Activated naive CD4-positive, alpha-beta T cell (primary cell): ENCODE results near the gene SSTR5.
"Not testable (repeated sequence)": the region's sequence is repeated elsewhere in the genome, so short reads cannot be mapped to it uniquely, and the experiment has no call there.

ENCODE experiments used
- DNase-seq, 4 experiments: peaks; one replicate each; lab custom pipeline; 2025; lab: John Stamatoyannopoulos, UW

The SSTR5 gene

GRCh38 chr16:1090620-1091587, 18.4 kb downstream of the SSTR5 start:
- no peak for DNase-seq

GRCh38 chr16:1091992-1092552, 19.5 kb downstream of the SSTR5 start:
- no peak for DNase-seq

DNA sequence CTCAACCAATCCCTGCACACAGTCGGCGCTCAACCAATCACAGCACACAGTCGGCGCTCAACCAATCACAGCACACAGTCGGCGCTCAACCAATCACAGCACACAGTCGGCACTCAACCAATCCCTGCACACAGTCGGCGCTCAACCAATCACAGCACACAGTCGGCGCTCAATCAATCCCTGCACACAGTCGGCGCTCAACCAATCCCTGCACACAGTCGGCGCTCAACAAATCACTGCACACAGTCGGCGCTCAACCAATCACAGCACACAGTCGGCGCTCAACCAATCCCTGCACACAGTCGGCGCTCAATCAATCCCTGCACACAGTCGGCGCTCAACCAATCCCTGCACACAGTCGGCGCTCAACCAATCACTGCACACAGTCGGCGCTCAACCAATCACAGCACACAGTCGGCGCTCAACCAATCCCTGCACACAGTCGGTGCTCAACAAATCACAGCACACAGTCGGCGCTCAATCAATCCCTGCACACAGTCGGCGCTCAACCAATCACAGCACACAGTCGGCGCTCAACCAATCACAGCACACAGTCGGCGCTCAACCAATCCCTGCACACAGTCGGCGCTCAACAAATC, 20.2 kb downstream of the SSTR5 start:
- DNase-seq, result not testable (repeated sequence)

DNA sequence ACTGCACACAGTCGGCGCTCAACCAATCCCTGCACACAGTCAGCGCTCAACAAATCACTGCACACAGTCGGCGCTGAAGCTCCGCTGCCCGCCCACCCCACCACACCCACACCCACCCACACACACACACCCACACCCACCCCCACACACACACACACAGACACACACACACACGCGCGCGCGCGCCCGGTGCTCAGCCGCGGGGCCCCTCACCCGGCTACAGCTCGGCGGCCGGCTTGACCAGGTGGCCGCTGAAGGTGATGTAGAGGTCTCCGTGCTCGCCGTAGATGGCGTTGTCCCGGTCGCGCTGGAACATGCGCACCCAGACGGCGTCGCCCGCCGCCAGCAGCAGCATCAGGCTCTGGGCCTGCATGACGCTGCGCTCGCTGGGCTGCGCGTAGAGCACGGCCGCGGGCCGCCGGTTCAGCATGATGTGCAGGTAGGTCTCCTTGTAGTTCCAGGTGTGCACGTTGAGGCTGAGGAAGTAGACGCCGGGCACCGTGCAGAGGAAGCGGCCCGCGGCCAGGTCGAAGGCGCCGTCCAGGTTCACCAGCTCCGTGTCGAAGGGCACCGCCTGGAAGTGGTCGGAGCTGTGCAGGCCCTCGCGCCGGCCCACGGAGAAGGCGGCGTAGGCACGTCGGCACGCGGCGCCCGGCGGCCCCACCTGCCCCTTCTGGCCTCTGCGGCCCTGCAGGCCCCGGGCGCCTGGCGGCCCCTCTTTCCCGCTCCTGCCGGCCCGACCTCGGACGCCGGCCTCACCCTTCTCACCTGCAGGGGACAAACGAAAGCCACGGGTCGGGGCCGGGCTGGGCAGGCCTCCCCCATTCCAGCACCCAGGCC, 21.0 kb downstream of the SSTR5 start:
- no peak for DNase-seq

- no peak for DNase-seq
These were observed 21.6 kb downstream of the SSTR5 start for GRCh38 chr16:1094124-1094479.

DNA sequence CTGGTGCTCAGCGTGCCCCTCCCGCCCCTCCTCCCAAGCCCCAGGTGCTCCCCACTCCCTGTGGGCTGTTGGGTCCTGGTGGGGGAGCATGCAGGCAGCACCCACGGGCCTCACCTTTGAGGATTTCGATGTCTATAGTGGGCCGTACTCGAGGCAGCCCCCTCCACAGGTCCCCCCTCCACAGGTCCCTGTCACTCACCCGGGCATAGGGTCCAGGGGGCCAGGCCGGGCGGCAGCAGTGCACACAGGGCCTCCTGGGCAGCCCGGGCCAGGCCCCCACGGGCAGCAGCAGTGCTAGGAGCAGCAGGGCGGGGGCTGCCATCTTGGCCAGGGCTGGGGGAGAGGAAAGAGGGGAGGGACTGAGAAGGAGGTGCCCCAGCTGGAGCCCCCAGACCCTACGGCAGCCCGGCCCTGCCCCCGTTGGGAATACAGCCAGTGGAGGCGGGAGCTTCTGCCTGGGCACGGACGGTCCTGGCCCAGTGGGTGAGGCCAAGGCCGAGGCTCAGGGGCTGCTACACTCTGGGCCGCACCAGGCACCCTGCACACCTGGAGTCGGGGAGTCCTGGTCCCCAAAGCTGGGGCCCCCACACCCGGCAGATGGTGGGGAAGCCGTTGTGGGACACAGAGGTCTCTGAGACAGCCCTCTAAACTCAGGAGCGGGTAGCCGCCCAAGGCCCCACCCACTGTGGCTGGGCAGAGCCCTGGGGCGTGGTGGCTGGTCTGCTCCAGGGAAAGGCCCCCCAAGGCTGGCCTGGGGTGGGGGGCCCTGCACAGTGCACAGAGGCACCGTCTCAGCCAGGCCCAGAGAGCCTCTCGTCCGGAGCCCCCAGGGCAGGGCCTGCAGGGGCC, 22.3 kb downstream of the SSTR5 start:
- no peak for DNase-seq

- no peak for DNase-seq
These were observed 23.1 kb downstream of the SSTR5 start for GRCh38 chr16:1095450-1096168.

- DNase-seq, result no peak
These were observed 23.9 kb downstream of the SSTR5 start, which contains the start of gene C1QTNF8 for GRCh38 chr16:1096169-1097082. TSS of gene C1QTNF8 (minus strand) at chr16:1096244. CDS start at chr16:1094922, 1,322 bp downstream.

DNA sequence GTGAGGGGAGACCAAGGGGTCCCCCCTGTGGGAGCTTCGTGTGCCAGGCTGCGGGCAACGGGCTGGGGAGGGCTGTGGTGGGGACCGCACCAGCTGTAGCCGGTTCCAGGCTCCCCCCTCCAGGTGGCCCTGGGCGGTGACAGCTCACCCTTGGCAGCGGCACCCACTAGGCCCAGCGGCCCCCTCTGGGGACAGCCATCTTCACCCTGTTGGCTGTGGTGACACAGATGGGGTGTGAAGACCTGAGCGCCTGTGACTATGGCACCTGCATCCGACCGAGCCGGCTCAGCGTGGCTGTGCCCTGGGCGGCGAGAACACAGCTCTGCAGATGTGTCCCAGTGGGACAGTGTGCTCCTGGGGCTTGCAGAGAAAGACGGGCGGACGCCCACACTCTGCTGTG, 24.6 kb downstream of the SSTR5 start:
- DNase-seq, result no peak

- DNase-seq, result no peak
These were observed 25.3 kb downstream of the SSTR5 start for GRCh38 chr16:1097800-1098199.

GRCh38 chr16:1098266-1098991, 25.9 kb downstream of the SSTR5 start:
- DNase-seq, result no peak

DNA sequence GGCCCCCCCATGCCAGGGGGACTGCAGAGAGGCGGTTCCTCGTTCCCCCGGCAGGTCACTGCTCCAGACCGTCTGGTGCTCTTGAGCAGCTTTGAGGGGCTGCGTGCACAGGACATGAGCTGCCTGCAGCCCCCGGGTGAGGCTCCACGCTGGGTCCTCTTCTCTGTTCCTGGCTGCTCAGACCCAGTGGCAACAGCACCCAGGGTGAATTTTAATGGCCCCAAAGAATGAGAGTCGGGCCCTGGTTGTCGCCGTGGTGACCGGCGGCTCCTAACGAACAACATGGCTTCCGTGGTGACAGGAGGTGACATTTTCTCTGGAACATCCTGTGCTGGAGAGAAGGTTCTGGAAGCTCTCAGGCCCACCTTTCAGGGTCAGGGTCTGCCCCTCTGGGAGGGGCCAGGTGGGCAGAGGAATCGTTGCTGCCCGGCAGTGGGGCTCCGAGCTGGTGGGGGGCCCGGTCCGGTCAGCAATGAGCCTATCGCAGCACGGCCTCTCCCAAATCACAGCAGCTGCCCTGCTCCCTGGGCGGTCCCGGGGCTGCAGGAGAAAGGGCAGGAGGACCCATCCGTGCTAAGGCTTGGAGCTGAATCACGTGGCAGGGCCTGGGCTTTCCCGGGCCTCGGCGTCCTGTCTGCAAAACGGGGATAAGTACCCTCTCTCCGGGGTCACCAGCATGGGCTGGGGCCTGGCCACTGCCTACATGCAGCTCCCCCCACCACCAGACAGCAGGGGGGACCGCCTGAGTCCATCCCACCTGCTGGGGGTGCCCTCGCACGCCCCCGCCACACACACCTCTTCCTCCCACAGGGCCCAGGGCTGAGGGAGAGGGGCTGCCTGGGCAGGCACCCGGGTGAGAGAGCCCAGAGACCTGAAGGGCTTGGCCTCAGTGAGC, 26.9 kb downstream of the SSTR5 start:
- DNase-seq, result no peak

DNA sequence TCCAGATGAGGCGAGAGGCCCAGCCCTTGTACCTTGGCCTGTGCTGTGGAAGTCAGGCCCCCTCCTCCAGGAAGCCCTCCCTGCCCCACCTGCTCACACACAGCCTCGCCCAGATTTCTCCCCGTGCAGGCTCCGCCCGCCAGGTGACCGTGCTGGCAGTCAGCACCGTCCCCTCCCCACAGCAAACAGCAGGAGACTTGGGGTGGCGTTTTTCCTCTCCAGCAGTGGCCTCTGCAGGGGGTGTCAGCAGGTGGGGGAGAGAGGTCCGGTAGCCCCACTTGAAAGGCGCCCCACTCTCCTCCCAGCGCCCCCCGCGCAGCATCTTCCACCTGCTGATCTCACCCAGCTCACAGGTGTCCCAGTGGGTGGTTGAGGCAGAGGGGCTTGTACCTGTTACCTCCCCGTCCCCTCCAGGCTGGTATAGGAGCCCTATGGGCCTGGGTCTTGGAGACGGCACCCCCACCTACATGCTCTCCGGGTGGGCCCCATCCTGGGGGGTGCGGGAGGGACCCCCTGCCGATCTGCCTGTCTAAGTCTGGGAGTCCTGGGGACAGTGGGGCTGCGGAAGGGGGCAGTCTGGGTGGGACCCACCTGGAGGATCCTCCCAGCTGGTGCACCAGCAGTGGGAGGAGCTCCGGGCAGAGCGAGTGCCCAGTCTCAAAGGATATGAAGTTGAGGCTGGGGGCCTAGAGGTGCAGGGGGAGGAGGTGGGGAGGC, 27.7 kb downstream of the SSTR5 start:
- no peak for DNase-seq

DNA sequence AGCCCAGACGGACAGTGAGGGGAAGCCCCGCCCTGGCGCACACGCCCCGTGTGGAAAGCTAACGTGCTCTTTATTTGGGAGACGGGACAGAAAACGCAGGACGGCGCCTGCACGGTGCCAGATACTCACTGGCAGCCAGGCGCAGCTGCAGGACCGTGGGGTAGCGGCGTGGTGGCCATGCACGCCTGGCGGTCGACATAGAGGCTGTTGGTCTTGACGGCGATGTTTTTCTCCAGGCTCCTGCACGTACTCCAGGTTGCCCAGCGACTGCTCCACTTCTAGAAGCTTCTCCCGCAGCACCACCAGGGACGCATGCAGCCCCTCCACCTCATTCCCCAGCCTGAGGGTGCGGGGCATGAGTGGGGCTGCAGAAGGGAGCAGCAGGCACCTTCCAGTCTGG, 28.6 kb downstream of the SSTR5 start:
- no peak for DNase-seq

DNA sequence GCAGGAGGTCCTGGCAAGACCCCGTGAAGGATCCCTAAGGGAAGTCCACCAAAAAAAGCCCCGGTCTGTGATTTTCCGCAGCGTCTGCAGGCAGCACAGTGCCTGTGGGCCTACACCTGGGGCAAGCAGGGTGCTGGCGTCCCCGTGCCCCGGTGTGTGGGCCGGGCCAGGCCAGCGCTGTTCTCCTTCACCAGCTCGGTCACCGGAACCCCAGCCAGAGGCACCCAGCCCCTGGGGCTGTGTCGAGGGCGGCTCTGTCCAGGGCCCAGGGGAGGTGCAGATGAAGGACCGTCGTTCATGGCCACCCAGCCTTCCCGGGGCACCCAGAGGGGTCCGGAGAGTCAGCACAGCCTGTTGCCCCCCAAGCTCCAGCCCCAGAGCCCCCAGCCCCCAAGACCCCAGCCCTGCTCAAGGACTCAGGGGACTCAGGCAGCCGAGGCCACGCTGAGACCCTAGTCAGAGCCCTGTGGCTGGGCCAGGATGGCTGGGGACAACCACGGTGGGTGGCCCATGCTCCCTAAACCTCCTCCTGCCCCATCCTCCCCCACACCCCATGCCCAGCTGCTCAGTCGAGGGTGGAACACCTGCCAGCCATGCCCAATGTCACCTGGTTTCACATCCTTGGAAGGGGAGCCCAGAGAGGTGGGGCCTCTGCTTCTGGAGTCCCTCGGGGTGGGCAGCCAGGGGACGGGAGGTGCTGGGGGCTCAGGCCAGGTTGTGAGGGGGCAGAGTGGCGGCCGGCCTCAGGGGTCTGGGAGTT, 29.2 kb downstream of the SSTR5 start:
- DNase-seq, result no peak

DNA sequence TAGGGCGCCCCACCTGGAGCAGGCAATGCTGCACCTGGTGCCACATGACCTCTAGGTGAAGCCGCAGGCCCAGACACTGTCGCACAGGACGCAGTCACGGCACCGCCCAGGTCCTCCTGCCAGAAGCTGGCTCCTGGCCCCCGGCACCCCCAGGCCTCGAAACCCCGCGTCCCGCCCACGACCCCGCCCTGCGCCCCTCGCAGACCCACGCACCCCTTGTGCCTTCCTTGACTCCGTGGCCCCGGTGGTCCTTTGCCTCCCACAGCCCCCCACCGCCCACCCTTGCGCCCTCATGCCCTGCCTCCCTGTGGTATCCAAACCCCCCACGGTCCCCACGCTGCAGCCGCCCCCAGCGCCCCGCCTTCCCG, 29.8 kb downstream of the SSTR5 start:
- no peak for DNase-seq
